OCI-LY7 (cell line): Measurements from ENCODE around the gene PELO.

Experiments
- CTCF ChIP-seq: fragments of 200-600 bp; sonication (generic); conservative IDR thresholded peaks from 2 replicates; pipeline ENCODE4 v1.5.1; 2014; ENCODE audit warnings: mild to moderate bottlenecking, antibody characterized with exemption, low read length, moderate library complexity, mixed read lengths
- EZH2phosphoT487 ChIP-seq: fragments of 200-600 bp; sonication (generic); IDR thresholded peaks from 2 replicates; pipeline ENCODE4 v1.6.1; 2018; ENCODE audit warnings: low read depth, borderline replicate concordance, mild to moderate bottlenecking, mixed run types, antibody characterized with exemption, low read length, moderate library complexity, mixed read lengths

GRCh38 chr5:52817818-52818217 lies 30.1 kb downstream of the PELO start:
- TF ChIP-seq CTCF = no peak
- no peak for TF ChIP-seq EZH2phosphoT487
